ENCODE data around the gene ZDHHC3. TPM values are rescaled to one million over a fixed set of nuclear protein-coding genes. Genes with fewer than 3 reads are reported as not detected.

ZDHHC3 gene
- polyA plus RNA-seq, 3 donors from 2014 or later: 43.5 to 65.3 (median 46.9) TPM

DNA sequence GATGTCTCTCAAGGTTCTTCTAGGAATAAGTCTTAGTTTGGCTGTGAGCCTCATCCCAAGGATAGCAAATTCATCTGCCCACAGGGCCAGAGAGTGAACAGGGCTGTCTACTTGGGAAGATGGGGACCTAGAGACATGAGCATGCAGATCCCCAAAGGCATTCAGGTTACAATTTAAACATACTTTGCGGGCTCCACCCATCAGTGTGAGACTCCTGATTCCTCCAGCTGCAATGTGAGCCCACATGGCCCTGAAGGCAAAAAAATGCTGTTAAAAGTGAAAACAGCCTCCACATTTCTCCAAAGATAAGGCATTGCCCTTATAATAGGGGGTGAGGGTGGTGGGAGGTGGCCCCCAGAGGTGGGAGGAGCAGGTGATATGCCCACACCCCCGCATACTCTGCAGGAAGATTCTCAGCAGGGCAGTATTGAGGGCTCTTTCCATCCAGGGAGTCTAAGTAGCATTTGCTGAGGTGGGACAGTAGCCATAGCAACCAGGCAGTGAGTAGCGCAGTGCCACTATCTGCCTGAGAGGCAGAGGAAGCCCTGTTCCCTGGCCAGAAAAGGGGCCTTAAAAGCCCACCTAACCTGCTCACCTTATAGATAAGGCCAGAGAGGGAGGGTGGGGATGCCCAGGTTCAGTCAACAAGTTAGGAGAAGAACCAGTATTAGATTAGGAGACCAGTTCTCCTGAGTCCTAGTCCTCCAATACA lies 70.4 kb downstream of the ZDHHC3 start:
- Mint-ChIP-seq H3K9me3 (no peaks in the 10 kb centered on the region), H3K27ac (no peak overlapping the region), H3K4me3 (no peak overlapping the region), H3K27me3 (ENCODE audit: low read depth in 3 of 3) (peaks cover 0 to 9% (median 5%) of the 10 kb centered on the region in 3 donors), H3K4me1 (peaks cover 0 to under 1% of the 10 kb centered on the region in 2 donors), H3K36me3 (no peaks in the 10 kb centered on the region)
- no peak for DNase-seq

DNA sequence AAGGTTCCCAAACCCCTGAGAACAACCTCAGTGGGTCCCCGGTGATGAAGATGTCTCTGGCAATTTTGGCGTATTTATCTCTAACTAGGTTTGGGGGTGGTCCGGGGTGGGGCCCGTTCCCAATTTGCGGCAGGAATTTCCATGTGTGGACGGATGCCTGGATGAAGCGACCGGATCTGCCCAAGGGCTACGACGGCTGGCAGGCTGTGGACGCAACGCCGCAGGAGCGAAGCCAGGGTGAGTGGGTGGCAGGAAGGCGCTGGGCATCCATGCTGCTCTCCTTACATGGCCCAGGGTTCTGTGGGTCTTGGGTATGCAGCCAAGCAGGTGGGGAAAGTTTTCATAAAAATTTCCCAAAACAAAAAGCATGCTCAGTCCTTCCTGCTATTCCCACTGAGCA lies 72.2 kb downstream of the ZDHHC3 start:
- no peaks in the 10 kb centered on the region for H3K36me3 Mint-ChIP-seq
- H3K9me3 Mint-ChIP-seq: no peaks in the 10 kb centered on the region
- no peak overlapping the region for H3K27ac Mint-ChIP-seq
- no peak for DNase-seq
- no peak overlapping the region for H3K4me3 Mint-ChIP-seq
- H3K27me3 Mint-ChIP-seq (ENCODE audit: low read depth in 3 of 3): peaks cover 0 to 15% (median 5%) of the 10 kb centered on the region in 3 donors
- H3K4me1 Mint-ChIP-seq: peaks cover 0 to 7% of the 10 kb centered on the region in 2 donors

DNA sequence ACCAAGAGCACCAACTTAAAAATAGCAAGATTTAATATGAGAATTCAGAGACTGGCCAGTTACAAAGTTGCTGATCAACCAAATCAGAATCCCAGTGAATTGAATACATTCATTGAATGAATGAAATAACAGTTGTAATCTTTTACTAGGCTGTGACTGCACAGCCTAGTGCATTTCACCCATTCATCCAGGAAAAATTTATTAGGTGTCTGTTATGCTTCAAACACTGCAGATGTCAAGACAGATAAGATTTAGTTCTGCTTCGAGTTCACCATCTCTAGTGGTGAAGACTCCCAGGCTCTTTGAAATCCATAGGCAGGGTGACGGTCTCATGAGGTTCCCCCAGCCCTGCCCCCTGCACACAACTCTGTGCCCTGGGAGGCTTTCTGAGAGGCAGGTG lies 72.7 kb downstream of the ZDHHC3 start:
- Mint-ChIP-seq H3K27ac (no peak overlapping the region), H3K4me1 (peaks cover 0 to 7% of the 10 kb centered on the region in 2 donors), H3K9me3 (no peaks in the 10 kb centered on the region), H3K4me3 (no peak overlapping the region), H3K36me3 (no peaks in the 10 kb centered on the region), H3K27me3 (ENCODE audit: low read depth in 3 of 3) (peaks cover 0 to 15% (median 5%) of the 10 kb centered on the region in 3 donors)
- no peak for DNase-seq

DNA sequence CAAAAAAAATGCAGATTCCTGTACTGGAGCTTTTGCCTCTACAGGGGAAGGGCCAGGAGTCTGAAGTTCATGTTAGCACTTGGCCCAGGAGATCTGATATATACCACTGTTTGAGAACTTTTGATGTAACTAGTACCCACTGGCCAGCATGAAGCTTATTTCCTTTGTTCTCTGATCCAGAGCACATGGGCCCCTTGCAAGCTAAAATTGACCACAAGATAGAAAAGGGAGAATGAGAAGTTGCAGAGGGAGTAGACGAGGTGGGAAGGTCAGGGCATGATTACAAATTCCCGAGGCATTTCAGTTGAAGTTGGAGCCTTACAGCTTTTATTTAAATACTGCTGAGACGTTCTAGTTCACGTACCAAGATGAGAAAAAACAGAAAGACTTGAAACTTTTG lies 73.3 kb downstream of the ZDHHC3 start:
- Mint-ChIP-seq H3K27ac (no peak overlapping the region), H3K4me3 (no peak overlapping the region)

DNA sequence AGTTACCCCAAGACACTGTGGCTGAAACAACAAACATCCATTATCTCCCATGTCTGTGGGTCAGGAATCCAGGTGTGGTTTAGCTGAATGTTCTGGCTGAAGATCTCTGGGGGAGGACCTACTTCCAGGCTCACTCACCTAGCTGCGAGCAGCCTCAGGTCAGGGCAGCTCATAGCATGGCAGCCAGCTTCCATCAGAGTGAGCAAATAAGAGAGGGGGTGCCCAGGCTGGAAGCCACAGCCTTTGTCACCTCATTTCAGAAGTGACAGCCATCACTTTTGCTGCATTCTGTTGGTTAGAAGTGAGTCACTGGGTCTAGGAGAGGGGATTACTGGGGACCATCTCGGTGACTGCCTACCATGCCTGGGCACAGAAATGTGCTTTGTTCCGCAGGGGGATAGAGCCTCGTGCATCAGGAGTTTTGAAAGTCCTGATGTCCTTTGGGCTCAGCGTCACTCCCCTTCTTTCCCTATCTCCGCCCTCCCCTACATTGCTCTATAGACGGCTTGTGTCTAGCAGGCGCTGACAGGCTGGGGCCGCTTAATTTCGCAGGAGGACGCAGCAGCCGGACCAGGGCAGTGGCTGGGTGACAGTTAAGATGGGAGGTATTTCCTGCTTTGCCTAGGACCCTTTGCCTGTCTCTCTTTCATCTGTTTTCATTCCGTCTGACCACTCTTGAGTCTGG lies 76.1 kb downstream of the ZDHHC3 start:
- H3K4me3 Mint-ChIP-seq: no peak overlapping the region
- no peaks in the 10 kb centered on the region for H3K9me3 Mint-ChIP-seq
- H3K4me1 Mint-ChIP-seq: peaks cover 0 to 7% of the 10 kb centered on the region in 2 donors
- DNase-seq: no peak
- no peaks in the 10 kb centered on the region for H3K36me3 Mint-ChIP-seq
- H3K27ac Mint-ChIP-seq: no peak overlapping the region
- H3K27me3 Mint-ChIP-seq (ENCODE audit: low read depth in 3 of 3): peaks cover 2 to 13% (median 2%) of the 10 kb centered on the region in 3 donors

More for the DNA sequence above, 73.3 kb downstream of the ZDHHC3 start:
- DNase-seq: no peak
- Mint-ChIP-seq H3K27me3 (ENCODE audit: low read depth in 3 of 3) (peaks cover 0 to 13% (median 5%) of the 10 kb centered on the region in 3 donors), H3K36me3 (no peaks in the 10 kb centered on the region), H3K4me1 (peaks cover 0 to 7% of the 10 kb centered on the region in 2 donors), H3K9me3 (no peaks in the 10 kb centered on the region)

DNA sequence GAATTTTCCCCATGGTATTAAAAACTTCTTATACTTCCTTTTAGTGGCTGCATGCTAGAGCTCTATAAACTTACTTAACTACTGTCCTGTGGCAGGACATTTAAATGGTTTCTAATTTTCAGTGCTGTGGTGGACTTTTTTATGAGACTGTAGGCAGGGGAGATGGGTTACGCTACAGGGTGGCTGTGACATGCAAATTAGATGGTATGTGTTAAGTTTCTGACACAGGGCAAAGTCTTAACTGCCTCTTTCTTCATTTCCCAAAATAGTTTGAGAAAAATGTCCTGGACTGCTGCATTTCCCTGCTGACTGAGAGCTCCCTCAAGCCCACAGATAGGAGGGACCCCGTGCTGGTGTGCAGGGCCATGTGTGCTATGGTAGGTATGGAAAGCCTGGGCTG lies 79.5 kb downstream of the ZDHHC3 start:
- Mint-ChIP-seq H3K4me1 (peaks cover 0 to 7% of the 10 kb centered on the region in 2 donors), H3K9me3 (no peaks in the 10 kb centered on the region), H3K36me3 (no peaks in the 10 kb centered on the region), H3K27me3 (ENCODE audit: low read depth in 3 of 3) (peaks cover 0 to 9% (median 2%) of the 10 kb centered on the region in 3 donors), H3K27ac (no peak overlapping the region), H3K4me3 (no peak overlapping the region)
- DNase-seq: no peak

DNA sequence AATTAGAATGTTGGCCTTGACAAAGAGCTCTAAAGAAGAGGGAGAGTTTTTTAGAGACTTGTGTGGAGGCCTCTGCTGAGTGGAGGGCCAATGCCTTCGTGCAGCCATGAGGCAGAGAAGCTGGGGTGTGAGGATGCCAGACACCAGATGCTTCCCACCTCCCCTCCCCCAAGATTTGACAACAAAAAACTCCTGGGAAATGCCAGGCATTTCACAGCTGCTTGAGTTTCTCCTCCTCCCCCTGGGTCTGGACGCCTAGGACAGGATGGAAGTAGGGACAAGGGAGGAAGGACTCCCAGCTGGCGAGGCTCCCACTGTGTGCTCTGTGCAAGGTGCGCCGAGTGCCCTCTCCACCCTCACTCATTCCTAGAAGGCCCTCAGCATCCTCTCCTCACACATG lies 81.5 kb downstream of the ZDHHC3 start:
- no peak overlapping the region for H3K27ac Mint-ChIP-seq
- H3K9me3 Mint-ChIP-seq: no peaks in the 10 kb centered on the region
- H3K4me1 Mint-ChIP-seq: no peaks in the 10 kb centered on the region
- no peak for DNase-seq
- H3K4me3 Mint-ChIP-seq: no peak overlapping the region
- peaks cover 0 to 2% (median under 1%) of the 10 kb centered on the region in 3 donors for H3K27me3 Mint-ChIP-seq (ENCODE audit: low read depth in 3 of 3)
- H3K36me3 Mint-ChIP-seq: no peaks in the 10 kb centered on the region

DNA sequence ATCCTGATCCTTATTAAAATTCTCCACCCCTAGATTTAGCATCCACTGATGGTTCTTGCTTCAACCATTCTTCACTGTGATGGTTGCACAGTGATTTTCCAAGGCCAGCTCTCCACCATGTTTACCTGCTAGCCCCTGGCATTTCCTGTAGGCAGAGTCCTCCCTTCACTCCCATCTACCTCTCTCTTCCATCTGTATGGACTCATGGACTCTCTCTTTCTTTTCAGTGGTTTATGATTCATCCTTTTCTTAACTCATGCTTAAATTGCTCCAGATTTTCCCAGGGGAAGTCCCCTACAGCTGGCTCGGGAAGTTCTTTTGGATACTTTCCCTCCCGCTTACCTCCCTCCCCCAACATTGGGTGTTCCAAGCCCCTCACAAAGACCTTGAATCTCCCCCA lies 82.9 kb downstream of the ZDHHC3 start:
- peaks cover 0 to 2% (median 0%) of the 10 kb centered on the region in 3 donors for H3K27me3 Mint-ChIP-seq (ENCODE audit: low read depth in 3 of 3)
- DNase-seq: no peak
- no peak overlapping the region for H3K27ac Mint-ChIP-seq
- no peaks in the 10 kb centered on the region for H3K36me3 Mint-ChIP-seq
- no peaks in the 10 kb centered on the region for H3K9me3 Mint-ChIP-seq
- H3K4me3 Mint-ChIP-seq: no peak overlapping the region
- H3K4me1 Mint-ChIP-seq: no peaks in the 10 kb centered on the region

DNA sequence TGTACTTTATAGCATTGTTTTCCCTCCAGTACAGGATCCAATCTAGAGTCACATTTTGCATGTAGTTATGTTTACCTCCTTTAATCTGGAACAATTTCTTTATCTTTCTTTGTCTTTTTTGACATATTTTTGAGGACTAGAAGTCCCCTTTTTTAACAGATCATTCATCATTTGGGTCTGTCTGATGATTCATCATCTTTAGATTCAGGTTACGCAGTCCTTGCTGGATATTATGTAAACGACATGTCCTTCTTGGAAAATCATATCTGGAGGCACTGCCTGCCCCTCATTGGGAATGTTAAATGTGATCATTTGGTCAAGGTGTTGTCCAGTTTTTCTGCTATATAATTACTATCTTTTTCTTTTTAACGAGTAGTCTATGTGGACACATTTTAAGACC lies 83.3 kb downstream of the ZDHHC3 start:
- H3K27me3 Mint-ChIP-seq (ENCODE audit: low read depth in 3 of 3): peaks cover 0 to 2% (median 0%) of the 10 kb centered on the region in 3 donors
- no peak overlapping the region for H3K27ac Mint-ChIP-seq
- no peaks in the 10 kb centered on the region for H3K36me3 Mint-ChIP-seq
- H3K4me1 Mint-ChIP-seq: no peaks in the 10 kb centered on the region
- no peaks in the 10 kb centered on the region for H3K9me3 Mint-ChIP-seq
- DNase-seq: no peak
- no peak overlapping the region for H3K4me3 Mint-ChIP-seq

DNA sequence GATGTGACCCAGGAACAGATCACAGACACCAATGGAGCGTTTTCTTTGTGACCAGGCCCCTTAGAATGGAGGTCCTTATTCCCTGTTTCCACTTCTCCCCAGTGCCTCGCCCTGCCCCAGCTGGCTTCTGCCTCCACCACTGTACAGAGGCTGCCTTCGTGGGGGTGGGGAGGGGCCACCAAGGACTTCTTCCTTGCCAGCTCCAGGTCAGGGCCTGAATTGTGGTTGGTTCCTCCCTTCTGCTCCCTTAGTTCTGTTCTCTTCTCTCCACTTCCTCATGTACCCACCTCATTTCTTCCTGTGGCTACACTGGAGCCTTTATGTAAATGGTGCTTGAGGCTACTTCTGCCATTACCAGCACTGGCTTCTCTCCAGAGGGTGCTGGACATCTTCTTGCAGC lies 85.1 kb downstream of the ZDHHC3 start:
- H3K27ac Mint-ChIP-seq: no peak overlapping the region
- DNase-seq: no peak

DNA sequence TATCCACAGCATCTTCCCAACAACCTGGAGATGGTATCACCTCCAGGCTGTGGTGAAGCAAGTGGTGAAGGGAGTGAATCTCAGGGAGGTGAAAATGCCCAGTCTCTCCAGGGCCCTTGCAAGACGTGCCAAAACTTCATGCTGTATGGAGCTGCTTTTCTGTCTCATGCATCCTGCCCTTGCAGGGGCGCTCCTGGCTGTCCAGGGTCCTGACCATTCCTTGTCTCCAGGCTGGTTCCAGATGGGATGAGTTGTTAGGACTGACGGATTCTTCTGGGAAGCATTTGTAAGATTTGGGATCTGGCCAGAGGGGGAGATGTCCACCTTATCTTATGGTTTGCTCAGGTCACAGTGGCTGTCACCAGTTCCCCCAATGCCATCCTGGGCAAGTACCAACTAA lies 85.7 kb downstream of the ZDHHC3 start:
- Mint-ChIP-seq H3K27ac (no peak overlapping the region), H3K36me3 (no peaks in the 10 kb centered on the region), H3K4me1 (no peaks in the 10 kb centered on the region), H3K9me3 (no peaks in the 10 kb centered on the region), H3K27me3 (ENCODE audit: low read depth in 3 of 3) (peaks cover 0 to 2% (median 2%) of the 10 kb centered on the region in 3 donors), H3K4me3 (no peak overlapping the region)
- no peak for DNase-seq

More for the DNA sequence above, 85.1 kb downstream of the ZDHHC3 start:
- no peaks in the 10 kb centered on the region for H3K36me3 Mint-ChIP-seq
- peaks cover 0 to 2% (median 2%) of the 10 kb centered on the region in 3 donors for H3K27me3 Mint-ChIP-seq (ENCODE audit: low read depth in 3 of 3)
- no peak overlapping the region for H3K4me3 Mint-ChIP-seq
- no peaks in the 10 kb centered on the region for H3K4me1 Mint-ChIP-seq
- no peaks in the 10 kb centered on the region for H3K9me3 Mint-ChIP-seq

DNA sequence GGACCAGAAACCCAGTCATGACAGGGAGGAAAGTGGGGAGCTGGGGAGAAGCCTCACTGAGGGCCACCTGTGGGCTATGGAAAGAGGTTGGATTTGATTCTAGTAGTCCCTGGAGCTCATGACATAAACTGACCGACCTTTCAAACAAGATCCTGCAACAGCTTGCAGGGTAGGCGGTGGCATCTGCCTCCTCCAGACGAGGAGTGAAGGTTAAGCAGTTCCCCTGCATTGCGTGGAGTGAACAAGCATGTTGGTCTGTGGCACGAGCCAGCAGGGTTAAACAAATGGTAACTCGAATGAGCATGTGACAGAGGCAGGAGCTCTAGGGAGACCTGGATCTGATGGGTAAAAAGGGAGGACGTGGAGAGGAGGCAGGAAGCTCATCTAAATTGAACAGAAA lies 88.9 kb downstream of the ZDHHC3 start:
- H3K36me3 Mint-ChIP-seq: no peaks in the 10 kb centered on the region
- DNase-seq: no peak
- no peaks in the 10 kb centered on the region for H3K4me1 Mint-ChIP-seq
- peak overlapping the region in 1 of 6 donors; percentile 36 for H3K27ac Mint-ChIP-seq
- no peaks in the 10 kb centered on the region for H3K9me3 Mint-ChIP-seq
- H3K27me3 Mint-ChIP-seq (ENCODE audit: low read depth in 3 of 3): peaks cover 2 to 5% (median 4%) of the 10 kb centered on the region in 3 donors
- H3K4me3 Mint-ChIP-seq: no peak overlapping the region

DNA sequence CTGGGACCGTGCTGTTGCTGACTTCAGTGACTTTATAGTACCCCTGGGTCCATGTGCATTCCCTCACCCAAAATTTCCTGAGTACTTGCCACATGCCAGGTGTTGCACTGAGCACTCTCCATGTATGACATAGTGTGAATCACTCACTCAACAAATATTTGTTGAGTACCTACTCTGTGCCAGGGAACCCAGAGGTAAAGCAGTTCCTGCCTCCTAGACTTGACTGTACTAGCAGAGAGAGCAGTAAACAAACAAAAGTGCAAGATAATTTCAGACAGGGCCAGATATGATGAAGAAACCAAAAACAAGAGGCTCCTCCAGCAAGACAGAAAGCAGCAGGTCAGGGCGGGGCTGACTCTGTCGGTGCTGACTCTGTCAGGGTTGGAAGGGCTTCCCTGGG lies 89.4 kb downstream of the ZDHHC3 start:
- H3K4me1 Mint-ChIP-seq: no peaks in the 10 kb centered on the region
- H3K36me3 Mint-ChIP-seq: no peaks in the 10 kb centered on the region
- H3K27ac Mint-ChIP-seq: no peak overlapping the region
- H3K4me3 Mint-ChIP-seq: no peak overlapping the region
- no peak for DNase-seq
- H3K27me3 Mint-ChIP-seq (ENCODE audit: low read depth in 3 of 3): peaks cover 2 to 5% (median 4%) of the 10 kb centered on the region in 3 donors
- no peaks in the 10 kb centered on the region for H3K9me3 Mint-ChIP-seq

DNA sequence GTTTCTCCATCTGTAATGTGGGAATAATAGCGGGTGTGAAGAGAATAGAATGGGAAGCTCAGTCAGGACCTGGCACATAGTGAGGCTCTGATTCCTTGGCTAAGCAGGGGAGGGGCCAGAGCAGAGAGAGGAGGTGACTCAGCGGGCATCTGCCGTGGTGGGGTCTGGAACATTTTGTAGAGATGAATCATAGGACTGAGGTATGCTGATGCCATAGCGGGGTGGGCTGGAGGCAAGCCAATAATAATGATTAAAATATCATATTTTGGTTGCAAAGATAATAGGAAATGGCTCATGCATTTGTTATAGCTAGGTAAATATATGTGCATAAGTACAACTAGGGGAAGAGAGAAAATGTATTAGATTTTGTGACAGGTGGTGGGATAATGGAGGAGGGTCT lies 90.4 kb downstream of the ZDHHC3 start:
- Mint-ChIP-seq H3K27me3 (ENCODE audit: low read depth in 3 of 3) (peaks cover 2 to 5% (median 4%) of the 10 kb centered on the region in 3 donors), H3K4me3 (no peak overlapping the region), H3K9me3 (no peaks in the 10 kb centered on the region), H3K36me3 (no peaks in the 10 kb centered on the region), H3K4me1 (no peaks in the 10 kb centered on the region), H3K27ac (no peak overlapping the region)
- no peak for DNase-seq

Measured in immature natural killer cell (primary cell).